Measurements from ENCODE around the gene KCNK18.

KCNK18 gene

DNA sequence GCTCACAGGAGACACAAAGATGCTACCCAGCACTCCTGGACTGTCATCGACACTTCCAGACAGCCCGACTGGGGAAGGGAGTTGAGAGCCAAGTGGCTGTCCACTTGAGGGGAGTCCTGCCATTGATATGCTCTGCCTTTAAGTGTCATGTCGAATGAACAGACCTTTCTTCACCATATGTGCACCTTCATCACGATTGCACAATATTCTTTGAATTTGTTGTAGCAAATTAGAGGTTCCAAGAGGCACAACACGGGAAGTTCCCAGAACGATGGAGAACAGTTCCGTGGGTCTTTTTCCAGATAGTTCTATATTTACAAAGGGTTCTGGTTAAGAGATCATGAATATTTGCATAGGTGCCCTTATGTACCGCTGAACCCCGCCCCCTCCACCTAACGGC, 59.6 kb downstream of the KCNK18 start:
- TF ChIP-seq, protein P1, sequence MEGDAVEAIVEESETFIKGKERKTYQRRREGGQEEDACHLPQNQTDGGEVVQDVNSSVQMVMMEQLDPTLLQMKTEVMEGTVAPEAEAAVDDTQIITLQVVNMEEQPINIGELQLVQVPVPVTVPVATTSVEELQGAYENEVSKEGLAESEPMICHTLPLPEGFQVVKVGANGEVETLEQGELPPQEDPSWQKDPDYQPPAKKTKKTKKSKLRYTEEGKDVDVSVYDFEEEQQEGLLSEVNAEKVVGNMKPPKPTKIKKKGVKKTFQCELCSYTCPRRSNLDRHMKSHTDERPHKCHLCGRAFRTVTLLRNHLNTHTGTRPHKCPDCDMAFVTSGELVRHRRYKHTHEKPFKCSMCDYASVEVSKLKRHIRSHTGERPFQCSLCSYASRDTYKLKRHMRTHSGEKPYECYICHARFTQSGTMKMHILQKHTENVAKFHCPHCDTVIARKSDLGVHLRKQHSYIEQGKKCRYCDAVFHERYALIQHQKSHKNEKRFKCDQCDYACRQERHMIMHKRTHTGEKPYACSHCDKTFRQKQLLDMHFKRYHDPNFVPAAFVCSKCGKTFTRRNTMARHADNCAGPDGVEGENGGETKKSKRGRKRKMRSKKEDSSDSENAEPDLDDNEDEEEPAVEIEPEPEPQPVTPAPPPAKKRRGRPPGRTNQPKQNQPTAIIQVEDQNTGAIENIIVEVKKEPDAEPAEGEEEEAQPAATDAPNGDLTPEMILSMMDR (IDR thresholded peaks at IDR 0.05; ENCODE audit: low read depth, low read length), result no peak
- no peak overlapping the region for H3K4me3 ChIP-seq (ENCODE audit: low read depth, low read length)
- DNase-seq (ENCODE audit: low read depth, low spot score), result no peak
- in situ Hi-C loops (cut with HindIII; ENCODE audit: low sequenced_read_pairs), result no loop called here

GRCh38 chr10:117257721-117258120, 60.4 kb downstream of the KCNK18 start:
- TF ChIP-seq, protein P1 (IDR thresholded peaks at IDR 0.05; ENCODE audit: low read depth, low read length), result no peak
- in situ Hi-C loops (cut with HindIII; ENCODE audit: low sequenced_read_pairs), result no loop called here
- H3K4me3 ChIP-seq (ENCODE audit: low read depth, low read length), result no peak overlapping the region
- no peak for DNase-seq (ENCODE audit: low read depth, low spot score)

GRCh38 chr10:117259279-117259678, 62.0 kb downstream of the KCNK18 start:
- in situ Hi-C loops (cut with HindIII; ENCODE audit: low sequenced_read_pairs), result no loop called here
- H3K4me3 ChIP-seq (ENCODE audit: low read depth, low read length), result no peak overlapping the region
- TF ChIP-seq, protein P1 (IDR thresholded peaks at IDR 0.05; ENCODE audit: low read depth, low read length), result no peak
- no peak for DNase-seq (ENCODE audit: low read depth, low spot score)

Measured in astrocyte of the spinal cord (primary cell).